SK-N-SH treated with all-trans-retinoic acid at 6 μM for 48 hours (cell line): ENCODE data around the gene PTPN11.

Source experiments
- ATAC-seq: fragments of 200-7000 bp; cut with Tn5 transposase; 3 replicates; pipeline ENCODE4 v1.9.1; 2020; ENCODE audit warnings: mild to moderate bottlenecking, moderate library complexity
- ARNTL ChIP-seq: fragments of 450-650 bp; formaldehyde crosslinking; IDR thresholded peaks from 2 replicates; pipeline ENCODE4 v1.5.0; 2020; ENCODE audit warnings: low read depth, mild to moderate bottlenecking, moderate library complexity, borderline replicate concordance
- CSDC2 ChIP-seq: fragments of 250-450 bp; sonication (Bioruptor Pico); IDR thresholded peaks from 2 replicates; pipeline ENCODE4 v1.5.0; 2020; ENCODE audit warnings: mild to moderate bottlenecking, moderate library complexity
- ESRRG ChIP-seq: fragments of 250-450 bp; sonication (Bioruptor Pico); IDR thresholded peaks from 2 replicates; pipeline ENCODE4 v1.6.1; 2021; ENCODE audit warnings: mild to moderate bottlenecking
- GLIS3 ChIP-seq: fragments of 250-450 bp; sonication (Bioruptor Pico); IDR thresholded peaks from 2 replicates; pipeline ENCODE4 v1.5.0; 2020; ENCODE audit warnings: mild to moderate bottlenecking, moderate library complexity
- ISL1 ChIP-seq: fragments of 250-450 bp; sonication (Bioruptor Pico); IDR thresholded peaks from 2 replicates; pipeline ENCODE4 v2.1.2; 2022; ENCODE audit warnings: mild to moderate bottlenecking, moderate library complexity
- OSR1 ChIP-seq: fragments of 250-450 bp; sonication (Bioruptor Pico); IDR thresholded peaks from 2 replicates; pipeline ENCODE4 v1.8.0; 2022; ENCODE audit warnings: moderate library complexity, mild to moderate bottlenecking, inconsistent platforms
- POU6F1 ChIP-seq: fragments of 250-450 bp; sonication (Bioruptor Pico); IDR thresholded peaks from 2 replicates; pipeline ENCODE4 v1.8.0; 2021; ENCODE audit warnings: low read depth, mild to moderate bottlenecking, moderate library complexity, borderline replicate concordance
- PPARA ChIP-seq: fragments of 250-450 bp; sonication (Bioruptor Pico); IDR thresholded peaks from 2 replicates; pipeline ENCODE4 v1.5.0; 2020; ENCODE audit warnings: mild to moderate bottlenecking, borderline replicate concordance
- RARB ChIP-seq: fragments of 250-450 bp; sonication (Bioruptor Pico); IDR thresholded peaks from 2 replicates; pipeline ENCODE4 v1.8.0; 2021; ENCODE audit warnings: mild to moderate bottlenecking, moderate library complexity
- SNAI2 ChIP-seq: fragments of 250-450 bp; sonication (Bioruptor Pico); IDR thresholded peaks from 2 replicates; pipeline ENCODE4 v1.5.0; 2020; ENCODE audit warnings: mild to moderate bottlenecking, moderate library complexity
- TCF4 ChIP-seq: fragments of 250-450 bp; sonication (Bioruptor Pico); IDR thresholded peaks from 2 replicates; pipeline ENCODE4 v1.8.0; 2021; ENCODE audit warnings: mild to moderate bottlenecking, moderate library complexity, borderline replicate concordance
- TOX ChIP-seq: fragments of 250-450 bp; sonication (Bioruptor Pico); IDR thresholded peaks from 2 replicates; pipeline ENCODE4 v1.8.0; 2021; ENCODE audit warnings: mild to moderate bottlenecking, moderate library complexity, borderline replicate concordance
- ZC3H10 ChIP-seq: fragments of 250-450 bp; sonication (Bioruptor Pico); IDR thresholded peaks from 2 replicates; pipeline ENCODE4 v1.5.1; 2021; ENCODE audit warnings: mild to moderate bottlenecking, moderate library complexity
- ZFP3 ChIP-seq: fragments of 250-450 bp; sonication (Bioruptor Pico); IDR thresholded peaks from 2 replicates; pipeline ENCODE4 v1.5.0; 2020; ENCODE audit warnings: mild to moderate bottlenecking, moderate library complexity
- ZFP30 ChIP-seq: fragments of 450-650 bp; formaldehyde crosslinking; IDR thresholded peaks from 2 replicates; pipeline ENCODE4 v1.5.0; 2022; ENCODE audit warnings: mild to moderate bottlenecking, moderate library complexity
- ZNF565 ChIP-seq: fragments of 450-650 bp; formaldehyde crosslinking; conservative IDR thresholded peaks from 2 replicates; pipeline ENCODE4 v1.5.0; 2020; ENCODE audit warnings: low read depth, mild to moderate bottlenecking, moderate library complexity
- ZNF70 ChIP-seq: fragments of 450-650 bp; formaldehyde crosslinking; IDR thresholded peaks from 2 replicates; pipeline ENCODE4 v1.5.0; 2020; ENCODE audit warnings: mild to moderate bottlenecking, moderate library complexity
- ZNF8 ChIP-seq: fragments of 450-650 bp; formaldehyde crosslinking; IDR thresholded peaks from 2 replicates; pipeline ENCODE4 v1.5.0; 2020; ENCODE audit warnings: mild to moderate bottlenecking, moderate library complexity
- TF ChIP-seq, protein P1 (sequence below): fragments of 250-450 bp; sonication (Bioruptor Pico); IDR thresholded peaks from 2 replicates; pipeline ENCODE4 v1.5.1; 2020; ENCODE audit warnings: low read depth, mild to moderate bottlenecking, moderate library complexity
- TF ChIP-seq, protein P2 (sequence below): fragments of 250-450 bp; sonication (Bioruptor Pico); IDR thresholded peaks from 2 replicates; pipeline ENCODE4 v1.5.0; 2020; ENCODE audit warnings: mild to moderate bottlenecking, moderate library complexity

PTPN11 gene

DNA sequence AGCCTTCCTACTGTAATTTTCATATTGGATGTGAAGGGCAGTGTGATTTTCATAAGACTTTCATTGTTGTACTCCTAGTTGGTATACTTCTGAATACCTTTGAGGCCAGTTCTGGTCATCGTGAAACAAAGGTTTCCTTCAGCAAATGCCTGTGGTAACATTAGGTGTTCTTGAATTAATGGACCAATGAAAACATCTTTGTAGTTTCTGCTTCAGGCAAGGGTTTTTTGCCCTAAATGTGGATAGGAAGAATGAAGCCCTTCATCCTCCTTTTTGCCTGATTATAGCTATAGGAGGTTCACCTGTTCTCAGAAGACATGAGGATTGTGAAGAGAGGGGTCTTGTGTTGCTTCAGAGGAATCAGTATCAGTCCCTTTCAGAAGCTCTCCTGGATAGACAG is 60.7 kb downstream of the PTPN11 start:
- no peak for TF ChIP-seq CSDC2 (CRISPR knock-in tag)
- TF ChIP-seq ZFP30 (CRISPR knock-in tag) = no peak
- no peak for TF ChIP-seq RARB (CRISPR knock-in tag)
- TF ChIP-seq ZNF8 (CRISPR knock-in tag) = no peak
- no peak for TF ChIP-seq POU6F1 (CRISPR knock-in tag)
- no peak for TF ChIP-seq SNAI2 (CRISPR knock-in tag)
- no peak for TF ChIP-seq ZFP3 (CRISPR knock-in tag)
- TF ChIP-seq ZC3H10 (CRISPR knock-in tag) = no peak
- no peak for TF ChIP-seq GLIS3 (CRISPR knock-in tag)
- no peak for TF ChIP-seq ZNF70
- no peak for TF ChIP-seq TCF4 (CRISPR knock-in tag)
- no peak for TF ChIP-seq ZNF565
- TF ChIP-seq OSR1 (CRISPR knock-in tag) = no peak
- no peak for ATAC-seq

DNA sequence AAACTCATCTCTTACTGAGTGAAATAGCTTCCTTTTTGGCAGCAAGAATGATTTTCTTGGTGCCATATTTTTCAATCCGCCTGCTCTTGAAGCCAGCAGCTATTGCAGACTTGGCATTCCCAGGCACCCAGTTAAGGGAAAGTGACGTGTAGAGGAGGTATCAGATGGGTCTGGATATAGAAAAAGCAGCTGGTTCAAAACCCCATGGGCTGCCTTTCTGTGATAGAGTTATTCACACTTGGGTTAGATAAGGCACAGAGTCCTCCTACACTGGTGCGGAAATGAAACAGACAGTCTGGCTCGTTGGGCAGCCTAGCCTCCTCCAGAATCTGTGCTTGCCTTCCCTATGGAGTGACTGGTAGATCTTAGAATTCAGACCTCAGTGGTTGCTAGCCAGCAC is 62.2 kb downstream of the PTPN11 start:
- TF ChIP-seq ZNF8 (CRISPR knock-in tag) (no peak), OSR1 (CRISPR knock-in tag) (no peak), CSDC2 (CRISPR knock-in tag) (no peak), TOX (CRISPR knock-in tag) (no peak), ZC3H10 (CRISPR knock-in tag) (no peak), ESRRG (CRISPR knock-in tag) (no peak), ZFP3 (CRISPR knock-in tag) (no peak), SNAI2 (CRISPR knock-in tag) (no peak), ISL1 (CRISPR knock-in tag) (no peak), GLIS3 (CRISPR knock-in tag) (no peak), PPARA (CRISPR knock-in tag) (no peak), ZNF70 (no peak)
- TF ChIP-seq, protein P1, sequence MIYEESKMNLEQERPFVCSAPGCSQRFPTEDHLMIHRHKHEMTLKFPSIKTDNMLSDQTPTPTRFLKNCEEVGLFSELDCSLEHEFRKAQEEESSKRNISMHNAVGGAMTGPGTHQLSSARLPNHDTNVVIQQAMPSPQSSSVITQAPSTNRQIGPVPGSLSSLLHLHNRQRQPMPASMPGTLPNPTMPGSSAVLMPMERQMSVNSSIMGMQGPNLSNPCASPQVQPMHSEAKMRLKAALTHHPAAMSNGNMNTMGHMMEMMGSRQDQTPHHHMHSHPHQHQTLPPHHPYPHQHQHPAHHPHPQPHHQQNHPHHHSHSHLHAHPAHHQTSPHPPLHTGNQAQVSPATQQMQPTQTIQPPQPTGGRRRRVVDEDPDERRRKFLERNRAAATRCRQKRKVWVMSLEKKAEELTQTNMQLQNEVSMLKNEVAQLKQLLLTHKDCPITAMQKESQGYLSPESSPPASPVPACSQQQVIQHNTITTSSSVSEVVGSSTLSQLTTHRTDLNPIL (CRISPR knock-in tag) = no peak
- TF ChIP-seq, protein P2, sequence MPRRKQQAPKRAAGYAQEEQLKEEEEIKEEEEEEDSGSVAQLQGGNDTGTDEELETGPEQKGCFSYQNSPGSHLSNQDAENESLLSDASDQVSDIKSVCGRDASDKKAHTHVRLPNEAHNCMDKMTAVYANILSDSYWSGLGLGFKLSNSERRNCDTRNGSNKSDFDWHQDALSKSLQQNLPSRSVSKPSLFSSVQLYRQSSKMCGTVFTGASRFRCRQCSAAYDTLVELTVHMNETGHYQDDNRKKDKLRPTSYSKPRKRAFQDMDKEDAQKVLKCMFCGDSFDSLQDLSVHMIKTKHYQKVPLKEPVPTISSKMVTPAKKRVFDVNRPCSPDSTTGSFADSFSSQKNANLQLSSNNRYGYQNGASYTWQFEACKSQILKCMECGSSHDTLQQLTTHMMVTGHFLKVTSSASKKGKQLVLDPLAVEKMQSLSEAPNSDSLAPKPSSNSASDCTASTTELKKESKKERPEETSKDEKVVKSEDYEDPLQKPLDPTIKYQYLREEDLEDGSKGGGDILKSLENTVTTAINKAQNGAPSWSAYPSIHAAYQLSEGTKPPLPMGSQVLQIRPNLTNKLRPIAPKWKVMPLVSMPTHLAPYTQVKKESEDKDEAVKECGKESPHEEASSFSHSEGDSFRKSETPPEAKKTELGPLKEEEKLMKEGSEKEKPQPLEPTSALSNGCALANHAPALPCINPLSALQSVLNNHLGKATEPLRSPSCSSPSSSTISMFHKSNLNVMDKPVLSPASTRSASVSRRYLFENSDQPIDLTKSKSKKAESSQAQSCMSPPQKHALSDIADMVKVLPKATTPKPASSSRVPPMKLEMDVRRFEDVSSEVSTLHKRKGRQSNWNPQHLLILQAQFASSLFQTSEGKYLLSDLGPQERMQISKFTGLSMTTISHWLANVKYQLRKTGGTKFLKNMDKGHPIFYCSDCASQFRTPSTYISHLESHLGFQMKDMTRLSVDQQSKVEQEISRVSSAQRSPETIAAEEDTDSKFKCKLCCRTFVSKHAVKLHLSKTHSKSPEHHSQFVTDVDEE = no peak
- TF ChIP-seq, all 23 proteins: peak for 0
- no peak for ATAC-seq

GRCh38 chr12:112482733-112483132 is 64.0 kb downstream of the PTPN11 start:
- TF ChIP-seq GLIS3 (CRISPR knock-in tag) (no peak), ZFP30 (CRISPR knock-in tag) (no peak), POU6F1 (CRISPR knock-in tag) (no peak), ARNTL (CRISPR knock-in tag) (no peak), ZNF565 (no peak), ZFP3 (CRISPR knock-in tag) (no peak), ZNF70 (no peak), CSDC2 (CRISPR knock-in tag) (no peak), TOX (CRISPR knock-in tag) (no peak), OSR1 (CRISPR knock-in tag) (no peak), PPARA (CRISPR knock-in tag) (no peak), ESRRG (CRISPR knock-in tag) (no peak), TCF4 (CRISPR knock-in tag) (no peak)
- TF ChIP-seq, protein P2 = no peak
- no peak for ATAC-seq
